ENCODE measurements around the gene KRT74.

KRT74 gene

GRCh38 chr12:52533686-52534470 lies 39.8 kb downstream of the KRT74 start:
- no peak for DNase-seq

GRCh38 chr12:52532636-52533035 lies 41.0 kb downstream of the KRT74 start:
- no peak for DNase-seq

- no peak for DNase-seq
These were observed 41.9 kb downstream of the KRT74 start for GRCh38 chr12:52531566-52532300.

- no peak for DNase-seq
These were observed 42.7 kb downstream of the KRT74 start for GRCh38 chr12:52530905-52531304.

- DNase-seq, result no peak
These were observed 43.3 kb downstream of the KRT74 start for GRCh38 chr12:52530366-52530765.

- no peak for DNase-seq
These were observed 43.8 kb downstream of the KRT74 start for GRCh38 chr12:52529846-52530245.

GRCh38 chr12:52529417-52529816 lies 44.2 kb downstream of the KRT74 start:
- DNase-seq, result no peak

GRCh38 chr12:52528641-52529143 lies 45.0 kb downstream of the KRT74 start:
- no peak for DNase-seq

GRCh38 chr12:52527121-52527800 lies 46.4 kb downstream of the KRT74 start:
- DNase-seq, result no peak

GRCh38 chr12:52526511-52526951 lies 47.1 kb downstream of the KRT74 start:
- DNase-seq, result no peak

GRCh38 chr12:52525661-52526499 lies 47.8 kb downstream of the KRT74 start:
- DNase-seq, result no peak

GRCh38 chr12:52524898-52525591 lies 48.6 kb downstream of the KRT74 start:
- no peak for DNase-seq

- no peak for DNase-seq
These were observed 49.3 kb downstream of the KRT74 start for GRCh38 chr12:52524241-52524897.

- no peak for DNase-seq
These were observed 49.8 kb downstream of the KRT74 start for GRCh38 chr12:52523824-52524223.

- DNase-seq, result no peak
These were observed 51.2 kb downstream of the KRT74 start for GRCh38 chr12:52522346-52523011.

- no peak for DNase-seq
These were observed 51.9 kb downstream of the KRT74 start for GRCh38 chr12:52521568-52522266.

GRCh38 chr12:52521175-52521567 lies 52.5 kb downstream of the KRT74 start:
- no peak for DNase-seq

- DNase-seq, result no peak
These were observed 53.6 kb downstream of the KRT74 start, which contains the start of gene KRT5 for GRCh38 chr12:52519826-52520662. Gene KRT5, minus strand, starts transcription at chr12:52520394. Its CDS starts 98 bp downstream, at chr12:52520296.

GRCh38 chr12:52519387-52519703 lies 54.3 kb downstream of the KRT74 start:
- no peak for DNase-seq
